ENCODE data around the gene PLPP3. TPM values are rescaled to one million over a fixed set of nuclear protein-coding genes. Genes with fewer than 3 reads are reported as not detected.
A peak's percentile ranks its signal among the peaks of the same experiment; 100 is the strongest.
"Not testable (repeated sequence)": the region's sequence is repeated elsewhere in the genome, so short reads cannot be mapped to it uniquely, and the experiment has no call there.

The PLPP3 gene
- 109 TPM for total RNA-seq

DNA sequence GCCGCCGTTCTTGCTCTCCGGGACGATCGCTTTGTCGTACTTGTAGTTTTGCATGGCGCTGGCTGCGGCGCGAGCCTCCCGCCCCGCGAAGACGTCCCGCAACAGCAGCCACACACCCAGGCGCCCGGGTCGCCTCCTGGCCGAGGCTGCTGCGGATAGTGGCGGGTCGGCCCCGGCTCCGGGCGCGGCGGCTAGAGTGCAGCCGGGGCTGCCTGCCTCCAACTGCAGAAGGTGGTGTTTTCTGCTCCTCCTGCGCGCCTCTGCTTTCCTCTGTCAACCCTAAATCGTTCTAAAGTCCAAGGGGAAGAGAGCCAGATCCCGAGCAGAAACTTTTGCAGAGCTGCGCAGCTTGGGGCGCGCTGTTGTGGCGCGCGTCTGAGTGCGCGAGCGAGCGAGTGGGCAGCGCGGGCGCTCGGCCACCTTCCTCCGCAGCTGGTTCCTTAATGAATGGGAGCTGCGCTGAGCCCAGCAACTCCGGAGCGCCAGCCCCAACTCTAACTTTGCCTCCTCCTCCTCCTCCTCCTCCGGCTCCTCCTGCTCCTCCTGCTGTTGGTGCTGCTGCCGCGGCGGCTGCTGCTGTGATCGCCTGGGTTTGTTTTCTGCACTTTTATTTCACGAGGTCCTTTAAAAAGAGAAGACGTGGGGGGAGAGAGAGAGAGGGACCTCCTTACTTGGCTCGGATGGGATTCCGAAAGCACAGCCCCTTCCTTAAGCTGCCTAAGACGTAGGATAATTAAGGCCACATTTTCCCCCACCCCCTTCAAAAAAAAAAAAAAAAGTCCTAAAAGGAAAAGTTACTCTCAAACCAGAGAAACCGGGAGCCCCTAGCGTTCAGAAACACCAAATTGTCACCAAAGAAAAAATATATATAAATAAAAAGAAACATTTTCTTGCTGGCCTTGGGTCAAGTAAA is at the start of gene PLPP3:
PLPP3 (minus strand) TSS at position 601 of the 913 bp plus-strand sequence; CDS start at position 54, 547 bp downstream.
- peak; percentile 91 for DNase-seq (ENCODE audit: low spot score)

- no peak for DNase-seq (ENCODE audit: low spot score)
These were observed 48.3 kb upstream of the PLPP3 start for GRCh38 chr1:56627636-56628039.

GRCh38 chr1:56627019-56627635 is 47.8 kb upstream of the PLPP3 start:
- no peak for DNase-seq (ENCODE audit: low spot score)

- DNase-seq (ENCODE audit: low spot score), result no peak
These were observed 47.2 kb upstream of the PLPP3 start for GRCh38 chr1:56626546-56626945.

- DNase-seq (ENCODE audit: low spot score), result no peak
These were observed 46.6 kb upstream of the PLPP3 start for GRCh38 chr1:56625819-56626440.

GRCh38 chr1:56617141-56617540 is 37.8 kb upstream of the PLPP3 start:
- DNase-seq (ENCODE audit: low spot score), result no peak

DNA sequence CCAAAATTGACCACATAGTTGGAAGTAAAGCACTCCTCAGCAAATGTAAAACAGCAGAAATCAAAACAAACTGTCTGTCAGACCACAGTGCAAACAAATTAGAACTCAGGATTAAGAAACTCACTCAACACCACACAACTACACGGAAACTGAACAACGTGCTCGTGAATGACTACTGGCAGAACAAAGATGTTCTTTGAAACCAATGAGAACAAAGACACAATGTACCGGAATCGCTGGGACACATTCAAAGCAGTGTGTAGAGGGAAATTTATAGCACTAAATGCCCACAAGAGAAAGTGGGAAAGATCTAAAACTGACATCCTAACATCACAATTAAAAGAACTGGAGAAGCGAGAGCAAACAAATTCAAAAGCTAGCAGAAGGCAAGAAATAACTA is 31.4 kb upstream of the PLPP3 start:
- not testable (repeated sequence) for DNase-seq (ENCODE audit: low spot score)

- not testable (repeated sequence) for DNase-seq (ENCODE audit: low spot score)
These were observed 30.7 kb upstream of the PLPP3 start for GRCh38 chr1:56610097-56610496.

GRCh38 chr1:56595397-56596191 is 16.2 kb upstream of the PLPP3 start:
- DNase-seq (ENCODE audit: low spot score), result not testable (repeated sequence)

DNA sequence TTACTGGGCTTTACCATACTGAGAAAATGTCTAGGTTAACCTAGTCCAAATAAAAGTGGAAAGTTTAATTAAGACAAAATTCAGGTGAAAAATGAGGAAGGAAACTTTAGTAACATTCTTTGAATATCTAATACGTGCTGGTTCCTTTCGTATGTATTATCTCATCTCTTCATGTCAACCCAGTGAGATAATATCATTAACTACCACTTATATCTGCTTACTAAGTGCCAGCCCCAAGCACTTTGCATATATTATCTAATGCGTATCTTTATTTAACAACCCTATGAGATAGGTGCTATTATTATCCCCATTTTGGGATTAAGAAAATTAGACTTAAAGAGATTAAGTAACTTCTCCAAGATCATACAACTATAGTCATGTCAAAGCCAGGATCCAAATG is 12.5 kb upstream of the PLPP3 start:
- no peak for DNase-seq (ENCODE audit: low spot score)

DNA sequence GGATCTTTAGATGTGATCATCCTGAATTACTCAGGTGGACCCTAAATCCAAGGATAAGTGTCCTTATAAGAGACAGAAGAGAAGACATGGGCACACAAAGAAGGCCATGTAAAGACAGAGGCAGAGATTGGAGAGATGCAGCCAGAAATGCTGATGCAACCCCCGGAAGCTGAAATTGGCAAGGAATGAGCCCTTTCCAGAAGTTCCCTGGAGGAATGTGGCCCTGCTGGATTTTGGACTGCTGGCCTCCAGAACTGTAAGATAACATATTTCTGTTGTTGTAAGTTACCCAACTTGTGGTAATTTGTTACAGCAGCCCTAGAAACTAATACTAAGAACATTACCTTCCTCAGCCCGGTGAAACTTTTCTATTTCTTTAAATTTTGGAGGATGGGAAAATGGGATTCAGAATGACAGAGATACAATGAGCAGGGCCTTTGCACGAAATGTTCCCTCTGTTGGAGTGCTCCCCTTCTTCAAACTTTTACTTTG is 11.2 kb upstream of the PLPP3 start:
- no peak for DNase-seq (ENCODE audit: low spot score)

DNA sequence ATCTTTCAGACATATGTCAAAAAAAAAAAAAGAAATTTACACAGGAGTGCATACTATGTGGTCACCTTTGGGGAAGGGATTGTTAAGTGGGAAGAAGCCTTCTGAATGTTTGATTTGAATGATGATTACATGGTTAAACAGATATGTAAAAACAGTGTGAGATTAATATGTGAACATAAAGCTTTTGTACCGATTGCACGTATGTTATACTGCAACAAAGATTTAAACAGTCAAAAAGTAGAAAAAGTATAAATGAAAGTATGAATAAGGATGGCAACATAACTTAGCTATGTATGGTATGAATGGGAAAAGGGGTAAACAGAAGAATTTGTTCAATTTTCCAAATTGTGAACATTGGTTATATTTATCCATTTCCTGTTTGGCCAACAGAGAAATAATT is 10.0 kb upstream of the PLPP3 start:
- no peak for DNase-seq (ENCODE audit: low spot score)

- DNase-seq (ENCODE audit: low spot score), result no peak
These were observed 7.1 kb upstream of the PLPP3 start for GRCh38 chr1:56586502-56586901.

GRCh38 chr1:56585985-56586384 is 6.6 kb upstream of the PLPP3 start:
- no peak for DNase-seq (ENCODE audit: low spot score)

DNA sequence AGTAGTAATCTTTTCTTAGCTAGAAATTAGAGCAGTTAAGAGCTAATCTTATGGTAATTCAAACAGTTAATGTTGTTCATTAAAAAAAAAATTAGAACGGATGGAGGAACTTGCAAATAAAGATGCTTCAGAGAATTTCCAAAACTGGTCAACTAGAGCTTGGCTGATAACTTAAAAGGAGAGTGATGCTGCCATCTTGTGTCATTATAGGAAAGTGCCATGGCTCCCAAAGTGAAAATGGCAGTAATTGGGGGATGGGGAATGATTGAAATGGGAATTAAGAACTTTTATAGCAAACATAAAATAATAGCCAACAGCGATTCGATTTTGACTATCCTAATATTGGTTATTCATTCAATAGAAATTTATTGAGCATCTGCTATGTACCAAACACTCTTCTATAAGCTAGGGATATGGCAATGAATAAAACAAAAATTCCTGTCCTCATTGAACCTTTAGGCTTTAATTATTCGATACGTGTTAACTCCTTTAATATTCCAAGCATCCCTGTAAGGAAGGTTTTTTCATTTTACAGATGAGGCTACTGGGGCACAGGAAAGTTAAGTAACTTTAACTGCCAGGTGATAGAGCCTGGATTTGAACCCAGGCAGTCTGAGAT is 5.7 kb upstream of the PLPP3 start:
- DNase-seq (ENCODE audit: low spot score), result no peak

GRCh38 chr1:56583957-56584468 is 4.7 kb upstream of the PLPP3 start:
- no peak for DNase-seq (ENCODE audit: low spot score)

DNA sequence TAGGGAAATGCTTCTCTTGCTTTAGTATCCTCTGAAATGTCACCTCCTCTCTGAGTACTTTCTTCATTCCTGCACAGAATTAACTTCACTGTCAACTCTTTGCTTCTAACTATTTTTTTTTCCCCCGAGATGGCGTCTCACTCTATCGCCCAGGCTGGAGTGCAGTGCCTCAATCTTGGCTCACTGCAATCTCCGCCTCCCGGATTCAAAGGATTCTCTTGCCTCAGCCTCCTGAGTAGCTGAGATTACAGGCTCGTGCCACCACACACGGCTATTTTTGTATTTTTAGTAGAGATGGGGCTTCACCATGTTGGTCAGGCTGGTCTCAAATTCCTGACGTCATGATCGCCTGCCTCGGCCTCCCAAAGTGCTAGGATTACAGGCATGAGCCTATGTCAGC is 1.4 kb upstream of the PLPP3 start:
- no peak for DNase-seq (ENCODE audit: low spot score)

GRCh38 chr1:56578138-56578962 is 1.0 kb downstream of the PLPP3 start:
- DNase-seq (ENCODE audit: low spot score), result peak; percentile 70

DNA sequence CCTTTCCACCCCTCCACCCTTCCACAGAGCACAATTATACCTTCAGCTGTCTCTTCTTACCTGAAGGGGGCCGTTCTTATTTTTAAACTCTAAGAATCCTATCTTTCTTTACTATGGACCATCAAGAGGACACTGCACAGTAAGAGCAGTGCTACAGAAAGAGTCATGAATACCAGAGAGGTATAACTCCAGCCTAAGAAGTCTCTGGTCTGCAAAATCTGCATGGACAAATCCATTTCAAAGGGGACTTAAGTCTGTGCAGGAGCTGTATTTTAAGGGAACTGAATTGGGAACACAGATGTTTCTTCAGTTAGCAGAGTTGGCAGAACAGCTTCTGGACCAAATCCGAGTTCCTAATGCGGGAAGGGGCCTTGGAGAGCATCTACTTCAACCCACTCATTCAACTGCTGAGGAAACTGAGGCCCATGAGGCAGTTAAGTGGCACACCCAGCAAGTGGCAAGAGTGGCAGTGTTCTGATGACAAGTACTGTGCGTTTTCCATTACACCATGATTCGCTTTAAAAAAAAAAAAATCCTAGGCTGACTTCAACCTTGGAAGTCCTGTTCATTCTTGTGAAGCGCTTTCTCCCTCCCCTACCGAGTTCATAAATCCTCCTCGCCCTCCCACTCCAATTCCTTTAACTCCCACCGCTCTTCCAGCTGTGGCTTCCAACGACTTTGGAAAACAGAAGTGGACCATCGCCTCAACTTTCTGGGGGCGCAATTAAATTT is 1.8 kb downstream of the PLPP3 start:
- DNase-seq (ENCODE audit: low spot score), result no peak
